B cell (primary cell): ENCODE data around the gene PHRF1.

Source experiments
- CTCF ChIP-seq: fragments of 200-600 bp; IDR thresholded peaks from one replicate; pipeline ENCODE4 v1.8.0; 2022; ENCODE audit warnings: antibody characterized with exemption, mild to moderate bottlenecking
- EZH2 ChIP-seq: IDR thresholded peaks from 2 replicates; pipeline ENCODE4 v1.6.1; 2012; ENCODE audit warnings: borderline replicate concordance, low read depth, mild to moderate bottlenecking, moderate library complexity, low read length; ENCODE audit not compliant: insufficient read depth, poor library complexity, severe bottlenecking

GRCh38 chr11:551596-551995 is 24.7 kb upstream of the PHRF1 start:
- TF ChIP-seq CTCF (no peak), EZH2 (no peak)
